HG03432 (cell line): ENCODE results near the gene PSMD10.

Source experiments
- ATAC-seq: cut with Tn5 transposase; IDR thresholded peaks from one replicate; pipeline ENCODE4 v1.9.1; 2021; ENCODE audit warnings: mild to moderate bottlenecking, moderate library complexity; ENCODE audit not compliant: unreplicated experiment

The PSMD10 gene

GRCh38 chrX:108072746-108073145 lies 18.6 kb downstream of the PSMD10 start:
- ATAC-seq = no peak

- no peak for ATAC-seq
Measured at GRCh38 chrX:108071578-108071977, 19.8 kb downstream of the PSMD10 start.

- no peak for ATAC-seq
Measured at GRCh38 chrX:108070891-108071290, 20.5 kb downstream of the PSMD10 start.

- ATAC-seq = no peak
Measured at GRCh38 chrX:108068121-108068520, 23.2 kb downstream of the PSMD10 start.

- peak; percentile 61 for ATAC-seq
Measured at GRCh38 chrX:108064613-108065012, 26.7 kb downstream of the PSMD10 start.

GRCh38 chrX:108064001-108064400 lies 27.3 kb downstream of the PSMD10 start:
- ATAC-seq = peak; percentile 48

- no peak for ATAC-seq
Measured at GRCh38 chrX:108059801-108060200, 31.5 kb downstream of the PSMD10 start.

- no peak for ATAC-seq
Measured at GRCh38 chrX:108055546-108055945, 35.8 kb downstream of the PSMD10 start.

GRCh38 chrX:108053218-108053617 lies 38.1 kb downstream of the PSMD10 start:
- no peak for ATAC-seq

GRCh38 chrX:108049649-108050048 lies 41.7 kb downstream of the PSMD10 start:
- no peak for ATAC-seq

- ATAC-seq = no peak
Measured at GRCh38 chrX:108044554-108045256, 46.6 kb downstream of the PSMD10 start, which contains the start of gene VSIG1. VSIG1 (plus strand) TSS chrX:108045065; CDS start chrX:108045131, 66 bp downstream.

- ATAC-seq = no peak
Measured at GRCh38 chrX:108036298-108036973, 54.9 kb downstream of the PSMD10 start.

- ATAC-seq = no peak
Measured at GRCh38 chrX:108034725-108035124, 56.6 kb downstream of the PSMD10 start.
